ENCODE measurements around the gene LIM2.
A peak's percentile ranks its signal among the peaks of the same experiment; 100 is the strongest.

Gene LIM2

DNA sequence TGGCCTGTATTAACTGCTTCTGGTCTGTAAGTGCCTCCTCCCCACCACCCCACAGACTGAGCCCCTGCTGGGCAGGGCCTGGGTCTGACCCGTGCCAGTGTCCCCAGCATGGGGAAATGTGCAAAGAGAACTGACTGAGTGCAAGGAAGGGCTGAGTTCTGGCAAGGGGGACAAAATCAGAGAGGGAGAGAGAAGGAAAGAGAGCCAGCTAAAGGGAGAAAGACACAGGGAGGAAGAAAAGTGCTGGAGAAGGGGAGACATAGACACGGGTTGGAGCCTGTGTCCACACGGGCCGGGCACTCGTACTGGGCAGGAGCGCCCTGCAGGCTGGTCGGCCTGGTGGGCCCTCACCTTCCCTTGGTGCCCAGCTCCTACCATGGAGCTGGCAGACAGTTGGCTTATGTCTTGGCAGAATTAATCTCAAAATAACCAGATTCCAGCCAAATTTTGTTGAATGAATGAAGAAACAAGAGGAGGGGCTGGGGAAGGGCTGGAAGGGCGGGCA, 16.5 kb downstream of the LIM2 start:
- no peak for DNase-seq (ENCODE audit: low read depth)
- no peak overlapping the region for H3K4me3 ChIP-seq (ENCODE audit: low read depth, low read length)
- TF ChIP-seq CTCF (conservative IDR thresholded peaks at IDR 0.05; ENCODE audit: low read depth, low read length) = no peak

DNA sequence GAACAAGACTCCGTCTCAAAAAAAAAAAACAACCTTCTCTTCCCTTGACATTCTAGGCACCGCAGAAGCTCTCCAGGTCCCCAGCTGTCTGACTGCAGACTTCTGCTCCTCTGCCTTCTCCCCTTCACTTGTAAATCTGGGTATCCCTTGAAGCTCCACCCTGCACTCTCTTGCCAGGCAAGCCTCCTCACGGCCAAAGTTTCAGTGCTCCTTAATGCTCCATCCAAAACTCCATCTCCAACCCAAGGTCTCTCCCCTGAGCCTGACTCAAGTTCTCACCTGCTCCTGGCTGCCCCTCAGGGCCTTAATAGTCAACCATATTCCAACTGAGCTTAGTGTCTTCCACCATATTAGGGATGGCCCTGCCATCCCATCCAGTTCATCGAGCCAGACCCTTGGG, 17.5 kb downstream of the LIM2 start:
- TF ChIP-seq CTCF (conservative IDR thresholded peaks at IDR 0.05; ENCODE audit: low read depth, low read length) = no peak
- DNase-seq (ENCODE audit: low read depth) = no peak
- no peak overlapping the region for H3K4me3 ChIP-seq (ENCODE audit: low read depth, low read length)

GRCh38 chr19:51368366-51369282, 19.1 kb downstream of the LIM2 start, which contains the start of gene CLDND2:
CLDND2 (minus strand) TSS chr19:51369003; CDS start chr19:51368577, 426 bp downstream.
- no peak for DNase-seq (ENCODE audit: low read depth)
- H3K4me3 ChIP-seq (ENCODE audit: low read depth, low read length) = peak within 1 kb of the TSS; percentile 94
- TF ChIP-seq CTCF (conservative IDR thresholded peaks at IDR 0.05; ENCODE audit: low read depth, low read length) = no peak

GRCh38 chr19:51367565-51368365, 20.0 kb downstream of the LIM2 start:
- peak overlapping the region; percentile 94 for H3K4me3 ChIP-seq (ENCODE audit: low read depth, low read length)
- DNase-seq (ENCODE audit: low read depth) = peak; percentile 100
- no peak for TF ChIP-seq CTCF (conservative IDR thresholded peaks at IDR 0.05; ENCODE audit: low read depth, low read length)

DNA sequence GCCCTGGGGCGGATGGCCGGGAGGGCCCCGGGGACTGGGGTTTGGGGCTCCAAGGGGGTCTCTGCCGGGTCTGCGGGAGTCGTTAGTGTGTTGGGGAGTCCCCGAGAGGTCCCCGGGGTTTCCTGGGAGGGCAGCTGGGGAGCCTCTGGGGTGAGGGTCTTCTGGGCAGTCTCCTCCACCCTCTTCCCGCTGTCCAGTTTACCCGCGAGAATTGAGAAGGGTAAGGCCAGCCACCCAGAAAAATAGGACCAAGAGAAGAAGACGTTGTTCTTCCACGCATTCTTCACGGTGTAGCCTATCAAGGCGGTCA, 20.6 kb downstream of the LIM2 start:
- no peak for TF ChIP-seq CTCF (conservative IDR thresholded peaks at IDR 0.05; ENCODE audit: low read depth, low read length)
- DNase-seq (ENCODE audit: low read depth) = no peak
- peak overlapping the region; percentile 94 for H3K4me3 ChIP-seq (ENCODE audit: low read depth, low read length)

- peak; percentile 99 for DNase-seq (ENCODE audit: low read depth)
- H3K4me3 ChIP-seq (ENCODE audit: low read depth, low read length) = peak overlapping the region; percentile 94
- TF ChIP-seq CTCF (conservative IDR thresholded peaks at IDR 0.05; ENCODE audit: low read depth, low read length) = no peak
Measured at GRCh38 chr19:51366389-51367254, 21.2 kb downstream of the LIM2 start.

Measured in choroid plexus epithelial cell (primary cell).